ENCODE data around the gene CACNA2D4.

CACNA2D4 gene

DNA sequence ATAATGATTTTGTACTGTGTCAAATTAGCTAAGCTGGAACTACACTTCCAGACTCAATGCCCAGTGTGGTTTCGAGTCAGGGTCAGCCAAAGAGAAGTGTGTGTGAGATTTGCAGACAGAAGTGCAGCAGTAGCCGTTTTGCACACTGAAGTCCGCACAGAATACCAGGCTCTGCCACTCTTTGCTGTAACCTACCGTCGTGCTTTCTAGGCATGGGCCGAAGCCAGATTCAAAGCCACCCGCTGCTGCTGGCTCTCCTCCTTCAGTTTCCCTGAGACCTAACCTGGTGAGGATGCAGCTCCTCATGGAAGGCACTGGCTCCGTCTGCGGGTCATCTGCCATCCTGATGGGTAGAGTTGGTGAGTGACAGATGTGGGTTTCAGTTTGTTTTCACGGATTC lies 49.3 kb downstream of the CACNA2D4 start:
- no peak for DNase-seq

DNA sequence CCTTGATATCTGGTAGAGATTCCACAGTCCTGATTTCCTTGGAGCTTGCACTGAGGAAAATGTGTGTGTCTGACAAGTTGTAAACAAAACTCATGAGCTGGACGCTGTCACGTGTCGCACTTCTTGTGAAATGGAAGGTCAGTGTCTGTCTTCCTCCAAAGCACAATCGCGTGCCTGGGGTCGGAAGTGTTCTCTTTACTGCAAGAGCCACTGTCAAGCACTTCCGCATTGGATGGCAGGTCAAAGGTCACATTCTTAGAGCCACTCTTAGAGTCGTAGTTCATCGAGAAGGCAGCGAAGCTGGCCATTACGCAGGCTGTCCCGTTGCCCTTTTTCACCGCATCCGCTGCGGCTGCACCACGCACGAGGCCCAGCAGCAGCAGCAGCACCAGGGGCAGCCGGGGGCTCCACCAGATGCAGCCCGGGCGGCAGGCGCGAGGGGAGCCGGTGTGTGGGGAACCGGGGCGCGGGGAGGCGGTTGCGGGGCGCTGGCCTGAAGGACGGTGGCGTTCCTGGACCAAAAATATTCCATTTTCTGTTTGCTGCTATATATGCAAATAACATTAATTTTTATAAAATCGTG lies 53.1 kb downstream of the CACNA2D4 start:
- no peak for DNase-seq

DNA sequence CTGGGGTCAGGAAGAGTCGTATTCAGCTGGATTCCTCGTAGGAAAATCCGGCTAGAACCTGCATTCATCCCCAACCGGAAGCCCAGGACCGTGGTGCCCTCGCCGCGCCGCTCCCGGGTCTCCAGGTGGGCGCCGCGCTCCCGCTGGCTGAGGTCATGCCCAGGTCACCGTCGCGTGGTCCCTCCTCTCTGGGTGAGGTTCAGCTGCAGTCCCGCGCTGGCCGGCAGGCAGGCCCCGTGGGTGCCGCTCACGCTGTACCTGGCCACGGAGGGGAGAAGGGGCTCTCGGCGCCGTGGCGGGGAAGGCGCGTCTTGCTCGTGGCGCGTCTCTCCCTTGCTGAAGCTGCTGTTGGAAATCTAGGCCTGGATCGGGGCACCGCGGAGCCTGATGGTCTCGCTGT lies 53.6 kb downstream of the CACNA2D4 start:
- no peak for DNase-seq

- no peak for DNase-seq
Measured at GRCh38 chr12:1864456-1864855, 54.0 kb downstream of the CACNA2D4 start.

DNA sequence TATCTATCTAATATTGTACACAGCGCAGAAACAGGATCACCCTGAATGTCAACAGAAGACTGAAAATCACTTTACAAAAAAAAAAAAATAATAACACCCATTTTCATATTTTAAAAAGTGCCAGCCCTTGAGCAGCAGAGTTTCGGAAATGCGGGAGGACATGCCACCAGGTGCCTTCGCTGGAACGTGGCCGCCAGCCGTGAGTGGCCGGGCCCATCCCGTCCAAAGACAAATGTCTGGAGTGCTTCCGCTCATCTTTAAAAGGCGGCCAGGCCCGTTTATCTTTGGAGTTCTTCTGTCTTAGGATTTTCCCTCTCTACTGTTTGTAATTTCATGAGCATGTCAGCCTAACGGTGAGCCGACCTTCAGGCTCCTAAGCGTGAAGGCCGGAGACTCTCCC lies 54.6 kb downstream of the CACNA2D4 start:
- no peak for DNase-seq

DNA sequence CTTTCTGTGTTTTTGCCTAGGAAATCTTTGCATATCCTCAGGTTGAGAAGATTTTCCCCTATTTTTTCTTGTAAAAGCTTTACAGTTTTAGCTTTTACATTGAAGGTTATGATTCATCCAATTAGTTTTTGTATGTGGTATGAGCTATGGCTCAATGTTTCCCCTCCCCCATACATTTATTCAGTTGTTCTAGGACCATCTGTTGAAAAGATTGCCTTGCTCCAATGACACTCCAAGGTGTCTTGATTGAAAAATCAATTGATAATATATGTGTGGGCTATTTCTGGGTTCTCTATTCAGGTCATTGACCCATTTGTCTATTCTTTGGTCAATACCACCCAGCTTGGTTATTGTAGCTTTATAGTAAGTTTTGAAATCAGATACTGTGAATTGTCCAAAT lies 55.5 kb downstream of the CACNA2D4 start:
- DNase-seq = no peak

GRCh38 chr12:1859643-1860042 lies 58.8 kb downstream of the CACNA2D4 start:
- no peak for DNase-seq

DNA sequence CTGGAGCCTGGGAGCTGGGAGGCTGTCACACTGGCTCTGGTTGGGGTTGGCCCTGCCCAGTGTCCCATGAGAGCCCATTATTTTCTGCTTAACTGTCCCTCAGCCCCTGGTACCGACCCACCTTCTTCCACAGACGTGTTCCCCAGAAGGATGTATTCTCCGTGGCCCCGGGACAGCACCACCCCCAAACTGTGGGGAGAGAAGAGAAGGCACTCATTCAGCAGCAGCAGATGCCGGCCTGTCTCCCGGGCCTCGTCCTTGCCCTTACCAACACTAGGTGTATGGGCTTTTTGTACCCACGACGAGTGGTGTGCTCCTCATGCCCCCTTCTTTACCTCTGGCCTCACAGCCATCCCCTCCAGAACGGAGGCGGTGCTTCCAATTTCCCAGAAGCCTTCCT lies 60.0 kb downstream of the CACNA2D4 start:
- DNase-seq = no peak

- no peak for DNase-seq
Measured at GRCh38 chr12:1857821-1858220, 60.6 kb downstream of the CACNA2D4 start.

DNA sequence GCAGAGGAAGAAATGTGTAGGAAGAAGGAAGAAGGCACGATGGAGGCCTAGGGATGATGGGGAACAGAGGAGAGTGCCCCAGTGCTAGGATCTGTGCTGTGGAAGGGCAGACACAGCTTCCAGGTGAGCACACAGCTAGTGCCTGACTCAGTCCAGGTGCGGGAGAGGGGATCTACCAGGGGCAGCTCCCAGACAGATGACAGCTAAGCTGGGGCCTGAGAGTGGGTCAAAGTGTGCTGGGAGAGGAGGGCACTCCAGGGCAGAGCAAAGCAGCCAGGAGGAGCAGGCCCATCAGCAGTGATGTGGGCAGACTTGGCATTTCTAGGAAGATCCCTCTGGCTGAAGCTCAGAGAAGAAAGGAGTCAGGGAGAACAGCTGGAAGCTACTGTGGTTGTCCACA lies 61.4 kb downstream of the CACNA2D4 start:
- no peak for DNase-seq

- no peak for DNase-seq
Measured at GRCh38 chr12:1855241-1855640, 63.2 kb downstream of the CACNA2D4 start.

DNA sequence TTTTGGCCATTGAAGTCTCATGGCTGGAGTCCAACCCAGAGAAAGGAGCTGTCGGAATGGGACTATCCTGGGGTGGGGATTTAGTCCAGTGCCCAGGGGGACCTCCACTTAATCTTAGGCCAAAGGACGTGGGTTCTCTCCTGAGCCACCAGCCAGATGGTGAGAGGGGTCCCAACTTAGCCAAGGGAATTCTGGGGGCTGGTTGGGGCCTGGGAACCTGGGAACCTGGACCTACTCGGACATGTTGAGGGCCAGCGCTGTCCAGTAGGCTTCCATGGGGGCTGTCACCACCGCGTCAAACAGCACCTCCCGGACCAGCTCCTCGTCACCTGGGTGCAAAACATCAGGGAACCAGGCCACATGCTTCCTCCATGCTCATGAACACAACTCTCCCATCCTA lies 64.7 kb downstream of the CACNA2D4 start:
- DNase-seq = no peak

DNA sequence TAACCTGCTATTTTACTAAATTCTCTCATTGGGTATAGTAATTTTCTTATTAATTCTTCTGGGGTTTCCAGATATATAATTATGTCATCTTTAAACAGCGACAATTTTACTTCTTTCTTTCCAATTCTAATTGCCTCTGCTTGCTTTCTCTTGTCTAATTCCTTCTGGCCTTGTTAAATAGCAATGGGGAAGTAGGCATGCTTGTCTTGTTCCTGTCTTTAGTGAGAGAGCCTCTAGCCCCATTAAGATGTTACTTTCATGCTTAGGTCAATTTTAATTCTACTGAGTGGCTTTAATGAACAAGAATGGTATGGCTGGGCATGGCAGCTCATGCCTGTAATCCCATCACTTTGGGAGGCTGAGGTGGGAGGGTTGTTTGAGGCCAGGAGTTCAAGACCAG lies 66.4 kb downstream of the CACNA2D4 start:
- DNase-seq = no peak

DNA sequence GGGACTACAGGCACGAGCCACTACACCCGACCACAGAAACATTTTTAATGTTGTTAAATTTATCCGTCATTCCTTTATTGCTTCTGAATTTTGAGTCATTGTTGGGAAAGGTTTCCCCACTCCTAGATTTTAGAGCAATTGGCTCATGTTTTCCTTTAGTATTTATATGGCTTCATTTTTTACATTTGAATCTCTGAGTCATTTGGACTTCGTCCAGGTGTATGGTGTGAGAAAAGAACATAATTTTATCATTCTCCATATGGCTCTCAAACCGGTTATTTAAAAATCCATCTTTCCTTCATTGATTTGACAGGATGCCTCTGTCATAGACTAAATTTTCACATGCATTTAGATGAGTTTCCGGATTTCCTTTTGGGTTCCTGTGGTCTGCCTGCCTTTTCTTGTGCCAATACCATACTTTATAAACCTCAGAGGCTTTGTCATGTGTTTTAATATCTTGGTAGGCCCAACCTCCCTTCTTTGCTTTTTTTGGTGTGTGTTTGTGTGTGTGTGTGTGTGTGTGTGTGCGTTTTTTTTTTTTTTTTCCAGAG lies 67.2 kb downstream of the CACNA2D4 start:
- DNase-seq = no peak

GRCh38 chr12:1848745-1849144 lies 69.7 kb downstream of the CACNA2D4 start:
- no peak for DNase-seq

DNA sequence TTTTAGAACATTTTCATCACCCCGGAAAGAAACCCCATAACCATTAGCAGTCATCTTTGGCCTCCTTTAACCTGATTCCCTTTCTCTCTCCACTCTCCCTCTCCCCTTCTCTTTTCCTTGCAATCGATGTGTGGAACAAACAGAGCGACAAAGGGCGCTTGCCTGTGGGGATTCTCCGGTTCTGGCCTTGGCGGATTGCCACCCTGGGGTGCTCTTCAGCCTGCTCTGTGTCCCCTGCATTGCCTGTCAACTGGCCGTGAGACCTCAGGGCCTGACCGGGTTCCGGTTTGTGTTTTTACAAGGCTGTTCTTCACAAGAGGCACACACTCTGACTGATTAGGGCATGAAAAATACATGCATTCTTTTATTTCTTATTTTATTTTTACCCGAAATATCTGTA lies 70.3 kb downstream of the CACNA2D4 start:
- no peak for DNase-seq

GRCh38 chr12:1847411-1847810 lies 71.0 kb downstream of the CACNA2D4 start:
- DNase-seq = no peak

DNA sequence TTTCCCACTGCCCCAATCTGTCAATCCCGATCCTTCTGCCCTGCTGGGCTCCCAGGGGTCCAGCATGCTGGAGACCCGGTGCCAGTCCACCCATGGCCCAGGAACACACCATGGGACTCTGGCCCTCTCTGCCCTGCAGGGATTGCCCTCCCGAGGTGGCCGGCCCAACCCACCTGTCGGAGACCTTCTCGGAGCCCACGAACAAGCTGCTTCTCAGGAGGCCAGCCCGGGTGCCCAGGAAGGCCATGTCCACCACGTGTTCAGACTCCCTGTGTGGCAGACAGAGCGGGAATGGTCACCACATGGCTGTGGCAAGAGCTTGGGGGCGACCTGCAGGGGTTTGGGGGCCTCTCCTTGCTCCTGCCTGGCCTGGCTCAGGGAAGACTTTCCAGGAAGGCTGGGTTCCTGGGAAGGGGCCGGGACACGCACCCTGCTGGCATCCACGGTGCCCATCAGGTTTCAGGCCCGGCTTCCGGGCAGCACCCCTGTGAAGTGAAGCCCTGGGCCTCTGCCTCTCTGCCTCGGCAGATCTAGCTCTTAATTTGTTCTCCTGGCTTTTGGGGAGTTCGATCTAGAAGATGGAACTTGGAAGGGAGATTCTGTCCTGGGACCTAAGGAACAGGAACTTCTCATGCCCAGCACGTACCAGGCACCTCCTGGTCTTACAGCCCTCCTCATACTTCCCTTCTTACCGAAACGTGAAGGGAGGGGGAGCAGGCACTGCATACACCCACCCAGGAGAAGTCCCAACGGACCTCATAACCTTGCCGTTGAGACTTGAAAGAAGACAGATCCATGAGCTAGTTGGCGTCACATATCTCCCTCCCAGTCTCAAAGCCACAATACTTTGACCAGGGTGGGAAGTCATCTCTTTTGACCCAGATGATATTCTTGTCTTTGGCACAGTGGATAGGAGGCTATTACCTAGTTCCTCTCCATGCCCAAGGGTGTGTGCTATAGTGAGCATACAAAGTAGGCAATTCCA lies 71.7 kb downstream of the CACNA2D4 start:
- no peak for DNase-seq

DNA sequence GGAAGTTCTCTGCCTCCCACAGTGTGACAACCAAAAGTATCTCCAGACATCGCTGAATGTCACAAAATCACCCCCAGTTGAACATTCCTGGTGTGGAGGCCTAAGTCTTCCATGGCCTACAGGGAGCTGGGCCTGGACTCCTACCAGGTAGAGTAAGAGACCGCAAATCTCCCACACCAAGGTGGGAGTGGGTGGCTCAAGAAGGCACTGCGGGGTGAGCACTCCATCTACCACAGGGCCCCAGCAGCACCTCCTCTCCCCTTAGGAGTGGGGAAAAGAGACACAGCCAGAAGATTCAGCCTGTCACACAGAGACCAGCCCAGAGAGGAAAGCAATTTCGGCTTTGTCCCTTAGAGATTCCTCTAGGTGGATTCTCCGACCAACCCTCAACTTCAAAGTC lies 72.6 kb downstream of the CACNA2D4 start:
- no peak for DNase-seq

DNA sequence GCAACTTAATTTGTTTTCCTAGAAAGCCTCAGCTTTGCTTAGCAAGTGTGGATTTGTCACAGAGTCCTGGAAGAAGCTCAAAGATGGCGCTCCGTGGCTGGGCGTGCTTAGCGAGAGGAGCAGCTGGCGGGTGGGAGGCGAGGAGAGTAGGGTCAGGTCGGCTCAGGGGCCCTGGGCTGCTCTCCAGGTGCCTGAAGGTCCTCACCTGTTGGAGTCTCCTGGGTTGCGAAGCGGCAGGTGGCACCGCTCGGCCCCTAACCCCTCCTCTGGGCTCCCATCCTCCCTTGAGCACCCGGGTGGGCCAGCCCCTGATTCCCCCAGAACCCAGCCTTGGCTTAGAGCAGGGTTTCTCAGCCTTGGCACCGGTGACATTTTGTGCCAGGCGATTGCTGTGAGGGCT lies 73.0 kb downstream of the CACNA2D4 start:
- DNase-seq = no peak

DNA sequence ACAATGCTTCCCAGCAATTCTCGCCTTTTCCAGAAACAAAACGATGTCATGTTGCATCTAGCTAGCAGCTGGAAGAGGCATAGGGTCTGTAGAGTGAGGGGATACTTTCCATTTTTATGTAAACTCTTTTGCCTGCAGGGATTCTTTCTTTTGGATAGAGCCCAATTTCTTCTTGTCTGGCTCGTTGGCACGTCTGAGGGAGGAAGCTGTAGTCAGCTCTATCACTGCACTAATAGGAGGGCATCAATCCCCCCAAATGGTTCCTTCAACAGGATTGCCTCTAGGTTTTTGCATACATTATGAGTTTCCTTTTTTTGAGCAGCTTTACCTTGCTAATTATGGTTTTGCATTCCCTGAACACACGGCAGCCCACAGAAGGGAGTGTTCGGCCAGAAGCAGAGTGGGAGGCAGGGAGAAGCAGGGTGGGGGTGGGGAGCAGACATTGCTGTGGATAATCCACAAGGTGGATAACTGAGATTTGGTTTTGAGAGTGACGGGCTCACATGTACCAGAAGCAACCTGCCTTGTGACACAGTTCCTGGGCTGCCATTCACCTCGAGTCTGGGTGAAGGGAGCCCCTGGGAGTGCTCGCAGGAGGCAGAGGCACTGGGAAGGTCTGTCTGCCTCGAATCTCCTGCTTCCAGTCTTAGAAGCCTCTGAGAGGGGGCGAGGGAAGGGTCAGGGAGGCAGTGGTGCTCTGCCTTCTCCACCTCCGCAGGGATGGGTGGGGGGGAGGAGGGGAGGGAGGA lies 73.6 kb downstream of the CACNA2D4 start:
- DNase-seq = no peak

- DNase-seq = no peak
Measured at GRCh38 chr12:1844223-1844622, 74.2 kb downstream of the CACNA2D4 start.

GRCh38 chr12:1843641-1844005 lies 74.8 kb downstream of the CACNA2D4 start:
- no peak for DNase-seq
